Heart left ventricle (tissue), 16 donors: Measurements from ENCODE around the gene RECK. TPM values are rescaled to one million over a fixed set of nuclear protein-coding genes. Genes with fewer than 3 reads are reported as not detected.
A peak's percentile ranks its signal among the peaks of the same experiment; 100 is the strongest.

Experiments used
- ATAC-seq, 4 donors: fragments of 200-7000 bp; cut with Tn5 transposase; one replicate each; pipeline ENCODE4 v1.9.1; 2020 to 2022; ENCODE audit warnings: moderate library complexity in 4 of 4, mild to moderate bottlenecking in 3 of 4, moderate number of reproducible peaks in 1 of 4
- DNase-seq, 5 donors: peaks; one replicate each; pipeline ENCODE4 v3.0.0-alpha.2; 2020
- H3K27ac ChIP-seq, 12 donors: fragments of 200-600 bp; sonication (generic) in 4 of 12; one replicate each; pipeline versions ENCODE4 v1.5.0 to v1.8.0; 2016 to 2022; ENCODE audit warnings: mild to moderate bottlenecking in 2 of 12
- H3K27me3 ChIP-seq, 9 donors: fragments of 200-600 bp; sonication (generic) in 2 of 9; one replicate each; pipeline versions ENCODE4 v1.5.1 to v1.8.0; 2016 to 2022; ENCODE audit warnings: mild to moderate bottlenecking in 3 of 9
- H3K36me3 ChIP-seq, 9 donors: fragments of 200-600 bp; sonication (generic) in 2 of 9; one replicate each; pipeline versions ENCODE4 v1.5.0 to v1.8.0; 2018 to 2022; ENCODE audit warnings: mild to moderate bottlenecking in 2 of 9
- H3K4me1 ChIP-seq, 12 donors: fragments of 200-600 bp; sonication (generic) in 4 of 12; one replicate each; pipeline versions ENCODE4 v1.5.0 to v1.8.0; 2016 to 2022; ENCODE audit warnings: mild to moderate bottlenecking in 3 of 12
- H3K4me3 ChIP-seq, 12 donors: fragments of 200-600 bp; sonication (generic) in 4 of 12; one replicate each; pipeline versions ENCODE4 v1.5.0 to v1.8.0; 2017 to 2022; ENCODE audit warnings: mild to moderate bottlenecking in 9 of 12, moderate library complexity in 4 of 12
- H3K9me3 ChIP-seq, 12 donors: fragments of 200-600 bp; sonication (generic) in 4 of 12; one replicate each; pipeline versions ENCODE4 v1.5.0 to v1.8.0; 2016 to 2022; ENCODE audit warnings: mild to moderate bottlenecking in 1 of 12
- CTCF ChIP-seq, 12 donors: fragments of 200-600 bp; sonication (generic) in 4 of 12; IDR thresholded peaks; one replicate each; pipeline versions ENCODE4 v1.5.0 to v1.8.0; 2018 to 2022; ENCODE audit warnings: antibody characterized with exemption in 12 of 12, mild to moderate bottlenecking in 5 of 12
- POLR2A ChIP-seq, 2 donors: fragments of 450-650 bp; IDR thresholded peaks; one replicate each; pipeline ENCODE4 v1.6.1; 2017; ENCODE audit warnings: antibody characterized with exemption in 2 of 2, mild to moderate bottlenecking in 2 of 2, moderate library complexity in 2 of 2
- WGBS, 4 donors: extraction: QIAGEN DNeasy Blood & Tissue Kit in 2 of 4; methylation state at CpG; one replicate each; pipeline versions ENCODE4 v1.1.5 to v1.1.7; 2013 to 2018; 5-methylcytosine and 5-hydroxymethylcytosine counted together
- intact Hi-C, 10 donors: fragments of 100-400 bp; cut with DNase I; formaldehyde crosslinking; loops; one replicate each; pipeline versions ENCODE4 v1.11.1 to v1.14.2; 2022
- polyA plus RNA-seq, 2 donors: library from polyadenylated mRNA; stranded (reverse); fragments of 200-250 nt; gene quantifications; one replicate each; pipeline ENCODE4 v1.2.3, GENCODE V29; 2013
- total RNA-seq, 9 donors: library from RNA; depleted of rRNA in 2 of 9; stranded (reverse); fragments of >200 nt in 2 of 9; fragmentation: NEBNext Ultra II Directional in 3 of 9; extraction: Animal tissue kit (Norgen Biotek cat#: 25700) in 3 of 9; gene quantifications; one replicate each; pipeline versions ENCODE4 v1.1.0 to v1.2.4, GENCODE V29; 2016 to 2023
- donor health status: ischemic (EF 13 %, LVEDD 7.1; RV severe dilation, severe dysfunction).
- donor health status: healthy with polysubstance abuse.
- donor health status: DM: no; HTN: yes; CAD: no.
- donor health status: DM: no; HTN: no; CAD: no.
- donor health status: ischemic (EF 25% LVEDD 6.9; RV normal size, moderate dysfunction).
- donor health status: ischemic (EF 25% LVEDD 5.7; RV mildly dilated, moderate dysfunction).
- donor health status: healthy.
- donor health status: DM: yes; HTN: yes; CAD: no.
- donor health status: ischemic (EF 35%, LVEDD 5.7; RV mildly dilated, moderate dysfunction).
- donor health status: nonischemic (EF 11% LVEDD 7.7; RV severe dilation, severe dysfunction).
- donor health status: DM: yes; HTN: yes; CAD: no.
- donor health status: PGD.
- donor health status: ischemic (EF 29% LVEDD 5.4; RV normal size, mild dysfunction).
- donor health status: nonischemic (EF 23%, LVEDD 6.1; RV moderate dilation, normal function).

The RECK gene
- total and polyA plus RNA-seq, 11 donors, result 2.5 to 10.2 (median 4.9) TPM

GRCh38 chr9:36029765-36030528 is 6.8 kb upstream of the RECK start:
- TF ChIP-seq POLR2A (IDR thresholded peaks at IDR 0.05) (no peak), CTCF (IDR thresholded peaks at IDR 0.05) (no peak)
- DNase-seq, result no peak
- Histone ChIP-seq H3K36me3 (no peaks in the 10 kb centered on the region), H3K27me3 (no peaks in the 10 kb centered on the region), H3K4me3 (no peak overlapping the region), H3K27ac (peak overlapping the region in 2 of 12 donors; percentile 16 to 33), H3K4me1 (peaks cover 0 to 14% (median 0%) of the 10 kb centered on the region in 12 donors), H3K9me3 (no peaks in the 10 kb centered on the region)
- peak; percentile 13 to 83 (median 60) for ATAC-seq
- WGBS, 4 donors, result 73 to 83% (median 76%) methylated on average over 3 of the region's 3 CpGs
- intact Hi-C loops, result loop anchor here in 2 of 10 donors (10.0 kb wide), 1 partner anchor 235 kb away; the partner anchor contains the start of gene NPR2 (in 2 of the 2)

GRCh38 chr9:36030871-36031270 is 5.8 kb upstream of the RECK start:
- DNase-seq, result no peak
- Histone ChIP-seq H3K4me1 (peaks cover 0 to 14% (median 0%) of the 10 kb centered on the region in 12 donors), H3K27ac (no peak overlapping the region), H3K27me3 (no peaks in the 10 kb centered on the region), H3K36me3 (no peaks in the 10 kb centered on the region), H3K4me3 (no peak overlapping the region), H3K9me3 (no peaks in the 10 kb centered on the region)
- intact Hi-C loops, result no loop called here
- no peak for ATAC-seq
- WGBS, 4 donors, result 87 to 92% (median 92%) methylated on average over 3 of the region's 3 CpGs
- TF ChIP-seq POLR2A (IDR thresholded peaks at IDR 0.05) (no peak), CTCF (IDR thresholded peaks at IDR 0.05) (no peak)

GRCh38 chr9:36031774-36032555 is 4.7 kb upstream of the RECK start:
- no peaks in the 10 kb centered on the region for H3K36me3 ChIP-seq
- intact Hi-C loops, result no loop called here
- 79 to 90% (median 84%) methylated on average over 6 of the region's 6 CpGs for WGBS, 4 donors
- TF ChIP-seq CTCF (IDR thresholded peaks at IDR 0.05), result no peak
- no peak for TF ChIP-seq POLR2A (IDR thresholded peaks at IDR 0.05)
- H3K27ac ChIP-seq, result no peak overlapping the region
- H3K9me3 ChIP-seq, result no peaks in the 10 kb centered on the region
- H3K4me1 ChIP-seq, result peaks cover 0 to 20% (median 5%) of the 10 kb centered on the region in 12 donors
- DNase-seq, result no peak
- no peaks in the 10 kb centered on the region for H3K27me3 ChIP-seq
- no peak overlapping the region for H3K4me3 ChIP-seq
- ATAC-seq, result no peak

- H3K36me3 ChIP-seq, result no peaks in the 10 kb centered on the region
- H3K27ac ChIP-seq, result no peak overlapping the region
- DNase-seq, result no peak
- ATAC-seq, result no peak
- WGBS, 4 donors, result 92 to 98% (median 96%) methylated on average over 3 of the region's 3 CpGs
- peaks cover 0 to 33% (median 14%) of the 10 kb centered on the region in 12 donors for H3K4me1 ChIP-seq
- H3K27me3 ChIP-seq, result no peaks in the 10 kb centered on the region
- intact Hi-C loops, result no loop called here
- no peaks in the 10 kb centered on the region for H3K9me3 ChIP-seq
- no peak overlapping the region for H3K4me3 ChIP-seq
- TF ChIP-seq CTCF (IDR thresholded peaks at IDR 0.05) (no peak), POLR2A (IDR thresholded peaks at IDR 0.05) (no peak)
Observed at GRCh38 chr9:36033788-36034187, 2.9 kb upstream of the RECK start.
